RPMI7951 (cell line): ENCODE data around the gene CPXM2. TPM values are rescaled to one million over a fixed set of nuclear protein-coding genes. Genes with fewer than 3 reads are reported as not detected.

Experiments used
- DNase-seq: peaks from one replicate; pipeline ENCODE4 v3.0.0-alpha.2; 2012; ENCODE audit warnings: low read depth
- total RNA-seq: library from RNA; depleted of rRNA; stranded (reverse); fragments of >200 nt; shearing (Covaris generic); gene quantifications from 2 replicates; pipeline ENCODE4 v1.2.3, GENCODE V29; 2014

CPXM2 gene
- total RNA-seq, 1 experiment from 2014 or later, result 0.60 TPM

- peak; percentile 32 for DNase-seq
These were observed 42.8 kb downstream of the CPXM2 start for GRCh38 chr10:123848564-123849457.

- DNase-seq, result peak; percentile 37
These were observed 43.7 kb downstream of the CPXM2 start for GRCh38 chr10:123847686-123848432.

DNA sequence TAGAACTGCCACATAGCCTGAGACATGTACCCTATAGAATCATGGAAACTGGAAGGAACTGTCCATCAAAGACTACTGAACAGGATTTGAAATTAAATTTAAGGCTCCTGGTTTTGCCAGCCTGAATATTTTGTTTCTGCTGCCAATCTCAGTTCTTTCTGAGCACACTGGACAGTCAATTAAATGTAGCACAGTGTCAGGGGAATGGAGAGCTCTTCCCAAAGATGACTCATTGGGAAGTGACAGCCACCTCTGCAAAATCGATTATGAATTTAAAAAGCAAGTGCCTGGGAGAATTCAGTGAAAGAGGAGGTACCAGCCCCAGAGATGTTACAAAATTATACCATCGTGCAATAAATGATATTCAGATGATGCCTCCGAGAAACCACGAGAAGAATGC lies 47.8 kb downstream of the CPXM2 start:
- no peak for DNase-seq

DNA sequence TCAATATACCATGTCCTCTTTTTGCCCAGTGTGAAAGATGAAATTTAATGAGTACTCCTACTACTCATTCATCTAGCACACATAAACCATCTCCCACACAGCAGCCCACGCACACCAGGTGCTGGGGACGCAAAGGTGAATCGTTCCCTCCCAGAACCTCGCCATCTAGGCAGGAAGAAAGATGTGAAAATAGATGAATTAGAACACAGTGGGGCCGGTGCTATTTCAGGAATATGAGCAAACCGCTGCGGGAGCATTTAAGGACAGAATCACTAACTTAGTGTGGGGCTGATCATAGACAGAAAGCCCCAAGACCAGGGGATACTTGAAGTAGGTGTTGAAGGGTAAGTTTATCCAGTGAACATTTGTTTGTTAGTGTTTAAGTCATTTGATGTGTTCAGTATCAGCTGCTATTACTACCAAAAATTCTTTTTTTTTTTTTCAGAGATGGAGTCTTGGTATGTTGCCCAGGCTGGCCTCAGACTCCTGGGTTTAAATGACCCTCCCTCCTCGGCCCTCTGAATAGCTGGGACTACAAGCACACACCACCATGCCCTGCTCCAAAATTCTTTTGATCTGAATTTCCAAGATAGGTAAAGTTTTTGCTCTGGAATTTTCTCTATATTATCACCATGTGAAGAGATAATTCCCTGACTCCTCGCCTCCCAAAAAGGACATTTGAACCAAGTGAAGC lies 48.8 kb downstream of the CPXM2 start:
- no peak for DNase-seq

DNA sequence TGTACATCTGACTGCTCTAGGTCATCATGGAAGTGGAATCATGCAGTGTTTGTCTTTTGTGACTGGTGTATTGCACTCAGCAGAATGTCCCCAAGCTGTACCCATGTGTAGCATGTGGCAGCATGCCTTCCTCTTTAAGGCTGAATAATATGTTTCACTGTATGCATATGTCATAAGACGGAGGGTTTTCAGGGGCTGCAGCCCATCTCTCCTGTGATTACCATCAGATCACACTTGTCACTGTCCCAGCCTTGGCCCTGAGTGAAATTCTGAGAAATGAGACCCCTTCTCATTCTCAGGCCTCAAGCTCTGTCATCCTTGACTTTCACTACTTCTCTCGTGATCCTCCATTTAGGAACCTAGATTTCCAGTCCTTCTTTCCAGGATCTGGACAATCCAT lies 50.0 kb downstream of the CPXM2 start:
- DNase-seq, result no peak

DNA sequence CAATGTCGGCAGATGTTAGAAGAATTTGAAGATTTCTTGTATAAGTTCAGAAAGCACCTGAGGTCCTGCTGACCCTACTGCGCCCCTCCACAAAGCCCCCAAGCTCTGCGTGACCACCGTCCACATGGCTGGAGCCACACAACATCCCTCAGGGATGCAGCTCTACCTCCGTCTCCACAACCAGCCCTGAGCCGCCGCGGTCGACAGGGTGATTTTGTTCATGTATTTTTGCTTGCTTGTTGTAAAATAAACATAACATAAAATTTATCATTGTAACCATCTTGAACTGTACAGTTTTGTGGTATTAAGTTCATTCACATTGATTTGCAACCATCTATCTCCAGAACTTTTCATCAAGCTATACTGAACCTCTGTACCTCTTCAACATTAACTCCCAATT lies 50.5 kb downstream of the CPXM2 start:
- no peak for DNase-seq

DNA sequence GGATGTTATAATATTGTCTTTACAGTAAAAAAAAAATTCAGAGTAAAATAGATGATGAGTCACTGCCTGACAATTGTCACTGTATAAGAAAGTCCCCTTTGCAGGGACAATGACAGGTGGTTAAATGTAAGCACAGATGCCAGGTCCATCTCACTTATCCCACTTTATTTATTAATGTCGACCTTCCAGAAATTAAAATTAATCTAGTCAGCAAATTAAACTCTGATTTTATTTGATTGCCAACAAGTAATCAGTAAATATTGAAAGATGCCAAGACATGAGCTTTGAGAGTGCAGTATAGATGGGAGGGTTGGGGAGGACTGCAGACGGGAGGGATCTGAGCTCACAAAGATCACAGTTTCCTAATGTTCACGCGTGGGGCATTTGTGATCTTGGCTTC lies 50.9 kb downstream of the CPXM2 start:
- DNase-seq, result no peak

GRCh38 chr10:123838596-123839310 lies 52.9 kb downstream of the CPXM2 start:
- DNase-seq, result no peak

GRCh38 chr10:123837756-123838155 lies 53.9 kb downstream of the CPXM2 start:
- no peak for DNase-seq

GRCh38 chr10:123836418-123837145 lies 55.0 kb downstream of the CPXM2 start:
- DNase-seq, result no peak

DNA sequence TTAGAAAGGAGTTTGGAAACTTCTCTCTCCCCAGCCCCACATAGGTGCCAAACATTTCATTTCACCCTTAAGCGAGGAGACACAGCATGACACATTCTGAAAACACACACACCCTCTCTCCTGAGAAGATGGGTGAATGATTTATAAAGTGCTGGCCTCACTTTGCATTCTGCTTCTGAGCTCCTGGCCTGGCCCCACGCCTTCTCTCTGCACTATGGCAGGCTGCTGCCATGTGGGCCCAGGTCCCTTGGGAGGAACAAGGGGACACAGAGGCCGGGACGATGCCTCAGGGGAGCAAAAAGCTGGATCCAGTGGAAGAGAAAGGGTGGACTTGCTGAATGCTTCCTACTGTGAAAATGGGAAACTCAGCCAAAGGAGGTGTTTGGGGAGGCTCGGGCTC lies 56.0 kb downstream of the CPXM2 start:
- DNase-seq, result no peak

GRCh38 chr10:123833170-123833850 lies 58.3 kb downstream of the CPXM2 start:
- DNase-seq, result no peak

DNA sequence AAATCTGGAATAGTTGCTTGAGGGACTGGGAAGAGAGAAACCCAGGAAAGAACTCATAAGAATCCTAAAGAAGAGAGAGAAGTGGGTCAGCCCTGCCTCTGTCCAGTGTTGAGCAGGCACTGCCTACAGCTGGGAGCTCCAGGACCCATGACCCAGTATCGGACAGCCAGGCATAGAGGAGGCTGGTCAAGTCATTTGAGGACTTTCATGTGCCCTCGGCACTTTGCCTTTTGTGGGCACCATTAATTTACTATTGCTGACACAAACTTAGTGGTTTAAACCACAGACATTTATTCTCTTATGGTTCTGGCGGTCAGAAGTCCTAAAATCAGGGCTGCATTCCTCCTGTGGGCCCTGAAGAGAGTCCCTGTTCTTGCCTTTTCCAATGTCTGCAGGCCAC lies 60.3 kb downstream of the CPXM2 start:
- DNase-seq, result peak; percentile 76

- no peak for DNase-seq
These were observed 70.5 kb downstream of the CPXM2 start for GRCh38 chr10:123821136-123821535.

GRCh38 chr10:123809632-123810031 lies 82.0 kb downstream of the CPXM2 start:
- no peak for DNase-seq

- peak; percentile 87 for DNase-seq
These were observed 82.7 kb downstream of the CPXM2 start for GRCh38 chr10:123808906-123809305.

GRCh38 chr10:123808286-123808685 lies 83.3 kb downstream of the CPXM2 start:
- DNase-seq, result peak; percentile 24

GRCh38 chr10:123807444-123808035 lies 84.1 kb downstream of the CPXM2 start:
- peak; percentile 16 for DNase-seq

- DNase-seq, result no peak
These were observed 86.9 kb downstream of the CPXM2 start for GRCh38 chr10:123804716-123805115.

DNA sequence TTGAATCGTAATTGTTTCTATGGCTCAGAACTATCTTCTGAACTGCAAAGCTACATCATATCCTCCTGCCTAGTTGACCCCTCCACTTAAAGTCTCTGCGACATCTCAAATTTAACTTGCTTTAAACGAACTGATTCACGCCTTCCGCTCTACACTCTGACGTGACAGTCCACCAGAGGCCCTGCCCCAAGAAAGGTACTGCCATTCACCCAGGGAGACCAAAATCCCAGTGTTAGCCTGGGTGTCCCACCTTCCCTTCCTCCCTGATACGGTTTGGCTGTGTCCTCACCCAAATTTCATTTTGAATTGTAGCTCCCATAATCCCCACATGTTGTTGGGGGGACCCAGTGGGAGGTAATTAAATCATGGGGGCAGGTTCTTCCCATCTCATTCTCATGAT lies 90.8 kb downstream of the CPXM2 start:
- DNase-seq, result no peak
